HEK293 (cell line): ENCODE results near the gene OR11A1.

Source experiments
- CTCF ChIA-PET: fragments of 350-600 bp; formaldehyde crosslinking; extraction: SDS; loops from one replicate; lab custom pipeline; 2021; ENCODE audit warnings: antibody characterized with exemption; lab: Yijun Ruan, JAX
- POLR2A ChIA-PET: fragments of 300-600 bp; formaldehyde crosslinking; extraction: SDS; loops from one replicate; lab custom pipeline; 2020; ENCODE audit warnings: antibody characterized with exemption, inconsistent platforms; lab: Yijun Ruan, JAX
- H3K27ac ChIP-seq: fragments of 200-500 bp; sonication (Bioruptor generic); 2 replicates; pipeline ENCODE4 v1.5.1; 2014; ENCODE audit warnings: low read depth, low read length, control low read depth, inconsistent platforms; ENCODE audit errors: extremely low read depth
- H3K36me3 ChIP-seq, 2 experiments: fragments of 200-500 bp in 1 of 2; sonication (Bioruptor generic) in 1 of 2; 1 replicate in 1 of 2; 2 replicates in 1 of 2; pipeline ENCODE4 v1.5.1; 2014 to 2017; ENCODE audit warnings: inconsistent platforms in 2 of 2, low read length in 2 of 2; ENCODE audit not compliant: control insufficient read depth in 2 of 2, insufficient read depth in 1 of 2
- H3K4me1 ChIP-seq: fragments of 200-500 bp; sonication (Bioruptor generic); 2 replicates; pipeline ENCODE4 v1.5.1; 2014; ENCODE audit warnings: mild to moderate bottlenecking, low read length, inconsistent platforms; ENCODE audit not compliant: control insufficient read depth, insufficient read depth
- H3K4me3 ChIP-seq: 2 replicates; pipeline ENCODE4 v1.5.1; 2011; ENCODE audit warnings: low read depth, mild to moderate bottlenecking, control low read depth, low read length, moderate library complexity
- H3K9me3 ChIP-seq: fragments of 200-500 bp; sonication (Bioruptor generic); 2 replicates; pipeline ENCODE4 v1.5.1; 2014; ENCODE audit warnings: low read depth, low read length, inconsistent platforms; ENCODE audit not compliant: control insufficient read depth, insufficient read depth
- BCL11B ChIP-seq: fragments of 450-650 bp; formaldehyde crosslinking; IDR thresholded peaks from 2 replicates; pipeline ENCODE4 v1.5.1; 2016; ENCODE audit warnings: low read depth, missing biosample characterization, missing genetic modification characterization
- GLIS1 ChIP-seq: fragments of 450-650 bp; formaldehyde crosslinking; IDR thresholded peaks from 2 replicates; pipeline ENCODE4 v1.5.1; 2016; ENCODE audit warnings: missing biosample characterization, missing genetic modification characterization
- IKZF3 ChIP-seq: fragments of 450-650 bp; IDR thresholded peaks from 2 replicates; pipeline ENCODE4 v1.5.0; 2018; ENCODE audit warnings: missing biosample characterization, mild to moderate bottlenecking, missing genetic modification characterization, moderate library complexity
- MEIS1 ChIP-seq: sonication (generic); formaldehyde crosslinking; IDR thresholded peaks from 2 replicates; pipeline ENCODE4 v1.8.1; 2022; ENCODE audit warnings: missing genetic modification reagents, mild to moderate bottlenecking, borderline replicate concordance
- YY1 ChIP-seq: fragments of 450-650 bp; formaldehyde crosslinking; IDR thresholded peaks from 2 replicates; pipeline ENCODE4 v1.5.1; 2018; ENCODE audit warnings: missing biosample characterization, missing genetic modification characterization
- ZBTB20 ChIP-seq: fragments of 450-650 bp; formaldehyde crosslinking; IDR thresholded peaks from 2 replicates; pipeline ENCODE4 v1.5.1; 2016; ENCODE audit warnings: missing biosample characterization, missing genetic modification characterization
- ZBTB7A ChIP-seq: fragments of 450-650 bp; formaldehyde crosslinking; IDR thresholded peaks from 2 replicates; pipeline ENCODE4 v1.5.1; 2016; ENCODE audit warnings: low read depth, missing biosample characterization, missing genetic modification characterization
- ZNF10 ChIP-seq: fragments of 450-650 bp; formaldehyde crosslinking; IDR thresholded peaks from 2 replicates; pipeline ENCODE4 v1.5.1; 2017; ENCODE audit warnings: missing biosample characterization, missing genetic modification characterization
- ZNF112 ChIP-seq: fragments of 450-650 bp; formaldehyde crosslinking; IDR thresholded peaks from 2 replicates; pipeline ENCODE4 v1.5.0; 2017; ENCODE audit warnings: missing biosample characterization, missing genetic modification characterization
- ZNF114 ChIP-seq: fragments of 450-650 bp; formaldehyde crosslinking; IDR thresholded peaks from 2 replicates; pipeline ENCODE4 v1.5.0; 2017; ENCODE audit warnings: missing biosample characterization, missing genetic modification characterization
- ZNF133 ChIP-seq: fragments of 450-650 bp; formaldehyde crosslinking; IDR thresholded peaks from 2 replicates; pipeline ENCODE4 v1.5.1; 2016; ENCODE audit warnings: missing biosample characterization, missing genetic modification characterization
- ZNF138 ChIP-seq: fragments of 450-650 bp; formaldehyde crosslinking; IDR thresholded peaks from 2 replicates; pipeline ENCODE4 v1.5.1; 2016; ENCODE audit warnings: missing biosample characterization, missing genetic modification characterization, borderline replicate concordance
- ZNF23 ChIP-seq: fragments of 450-650 bp; formaldehyde crosslinking; IDR thresholded peaks from 2 replicates; pipeline ENCODE4 v1.5.1; 2016; ENCODE audit warnings: missing biosample characterization, missing genetic modification characterization, borderline replicate concordance
- ZNF302 ChIP-seq: fragments of 450-650 bp; formaldehyde crosslinking; IDR thresholded peaks from 2 replicates; pipeline ENCODE4 v1.5.1; 2016; ENCODE audit warnings: missing biosample characterization, missing genetic modification characterization, low read depth
- ZNF311 ChIP-seq: fragments of 450-650 bp; formaldehyde crosslinking; IDR thresholded peaks from 2 replicates; pipeline ENCODE4 v1.5.1; 2017; ENCODE audit warnings: missing biosample characterization, missing genetic modification characterization, borderline replicate concordance
- ZNF324 ChIP-seq: fragments of 450-650 bp; formaldehyde crosslinking; IDR thresholded peaks from 2 replicates; pipeline ENCODE4 v1.5.1; 2016; ENCODE audit warnings: missing biosample characterization, missing genetic modification characterization
- ZNF366 ChIP-seq: fragments of 450-650 bp; formaldehyde crosslinking; conservative IDR thresholded peaks from 2 replicates; pipeline ENCODE4 v1.5.1; 2016; ENCODE audit warnings: missing biosample characterization, missing genetic modification characterization
- ZNF423 ChIP-seq: fragments of 450-650 bp; formaldehyde crosslinking; IDR thresholded peaks from 2 replicates; pipeline ENCODE4 v1.5.1; 2016; ENCODE audit warnings: missing biosample characterization, missing genetic modification characterization
- ZNF560 ChIP-seq: fragments of 450-650 bp; formaldehyde crosslinking; IDR thresholded peaks from 2 replicates; pipeline ENCODE4 v1.5.1; 2017; ENCODE audit warnings: missing biosample characterization, missing genetic modification characterization, borderline replicate concordance
- ZNF830 ChIP-seq: fragments of 450-650 bp; IDR thresholded peaks from 2 replicates; pipeline ENCODE4 v1.5.0; 2018; ENCODE audit warnings: missing biosample characterization, missing genetic modification characterization, low read depth, mild to moderate bottlenecking, moderate library complexity
- ZSCAN16 ChIP-seq: fragments of 450-650 bp; formaldehyde crosslinking; IDR thresholded peaks from 2 replicates; pipeline ENCODE4 v1.5.1; 2016; ENCODE audit warnings: missing biosample characterization, missing genetic modification characterization
- TF ChIP-seq, protein P1 (sequence below): fragments of 450-650 bp; formaldehyde crosslinking; IDR thresholded peaks from 2 replicates; pipeline ENCODE4 v1.5.1; 2017; ENCODE audit warnings: missing biosample characterization, mild to moderate bottlenecking, missing genetic modification characterization, moderate library complexity
- TF ChIP-seq, protein P2 (sequence below): fragments of 450-650 bp; formaldehyde crosslinking; IDR thresholded peaks from 2 replicates; pipeline ENCODE4 v1.5.1; 2017; ENCODE audit warnings: missing biosample characterization, missing genetic modification characterization
- TF ChIP-seq, protein P3 (sequence below): fragments of 450-650 bp; formaldehyde crosslinking; IDR thresholded peaks from 2 replicates; pipeline ENCODE4 v1.5.1; 2016; ENCODE audit warnings: missing biosample characterization, missing genetic modification characterization

The OR11A1 gene, protein sequence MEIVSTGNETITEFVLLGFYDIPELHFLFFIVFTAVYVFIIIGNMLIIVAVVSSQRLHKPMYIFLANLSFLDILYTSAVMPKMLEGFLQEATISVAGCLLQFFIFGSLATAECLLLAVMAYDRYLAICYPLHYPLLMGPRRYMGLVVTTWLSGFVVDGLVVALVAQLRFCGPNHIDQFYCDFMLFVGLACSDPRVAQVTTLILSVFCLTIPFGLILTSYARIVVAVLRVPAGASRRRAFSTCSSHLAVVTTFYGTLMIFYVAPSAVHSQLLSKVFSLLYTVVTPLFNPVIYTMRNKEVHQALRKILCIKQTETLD

DNA sequence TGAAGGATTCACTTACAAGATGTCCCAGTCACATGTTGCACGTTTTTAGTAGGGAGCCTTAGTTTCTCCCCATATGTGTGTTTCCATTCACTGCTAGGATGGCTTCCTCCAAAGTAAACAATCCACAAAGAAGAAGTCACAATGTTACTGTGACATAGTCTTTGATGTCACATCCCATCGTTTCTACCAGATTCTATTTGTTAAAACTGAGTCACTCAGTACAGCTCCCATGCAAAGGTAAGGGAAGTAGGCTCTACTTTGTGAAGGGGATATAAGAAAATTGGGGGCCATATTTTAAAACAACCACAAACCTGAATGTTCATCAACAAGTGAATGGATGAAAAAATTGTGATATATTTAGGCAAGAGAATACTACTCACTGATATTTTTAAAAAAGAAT is at the start of gene OR11A1, which contains the start of gene OR2H1:
Gene OR11A1 (minus strand): TSS at position 101 of the 400 bp plus-strand sequence. CDS start 29,430 bp downstream, outside the sequence.
Gene OR2H1 (plus strand): TSS at position 185 of the 400 bp plus-strand sequence. CDS start 4,615 bp downstream, outside the sequence.
- no peak for TF ChIP-seq YY1 (tag by site-specific recombination)
- TF ChIP-seq ZNF423 (tag by site-specific recombination): no peak
- TF ChIP-seq ZNF302 (tag by site-specific recombination): no peak
- TF ChIP-seq, protein P1, sequence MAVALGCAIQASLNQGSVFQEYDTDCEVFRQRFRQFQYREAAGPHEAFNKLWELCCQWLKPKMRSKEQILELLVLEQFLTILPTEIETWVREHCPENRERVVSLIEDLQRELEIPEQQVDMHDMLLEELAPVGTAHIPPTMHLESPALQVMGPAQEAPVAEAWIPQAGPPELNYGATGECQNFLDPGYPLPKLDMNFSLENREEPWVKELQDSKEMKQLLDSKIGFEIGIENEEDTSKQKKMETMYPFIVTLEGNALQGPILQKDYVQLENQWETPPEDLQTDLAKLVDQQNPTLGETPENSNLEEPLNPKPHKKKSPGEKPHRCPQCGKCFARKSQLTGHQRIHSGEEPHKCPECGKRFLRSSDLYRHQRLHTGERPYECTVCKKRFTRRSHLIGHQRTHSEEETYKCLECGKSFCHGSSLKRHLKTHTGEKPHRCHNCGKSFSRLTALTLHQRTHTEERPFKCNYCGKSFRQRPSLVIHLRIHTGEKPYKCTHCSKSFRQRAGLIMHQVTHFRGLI (tag by site-specific recombination): no peak
- no peak for TF ChIP-seq ZNF133 (tag by site-specific recombination)
- no peak for TF ChIP-seq ZBTB20 (tag by site-specific recombination)
- no peak for TF ChIP-seq ZNF311 (tag by site-specific recombination)
- no peak for TF ChIP-seq BCL11B
- TF ChIP-seq ZNF830 (tag by site-specific recombination): no peak
- no peak for TF ChIP-seq ZNF10 (tag by site-specific recombination)
- TF ChIP-seq ZNF560 (tag by site-specific recombination): no peak
- TF ChIP-seq, all 188 proteins: peak for 0
- POLR2A ChIA-PET: no interaction called here
- Histone ChIP-seq H3K27ac (no peak within 1 kb of the TSS), H3K36me3 (no peaks in the 10 kb centered on the region), H3K9me3 (no peaks in the 10 kb centered on the region), H3K4me1 (no peaks in the 10 kb centered on the region), H3K4me3 (no peak within 1 kb of the TSS)
- CTCF ChIA-PET: interaction anchor here (0.9 kb wide), 1 partner anchor 132 kb away, joined by 3 read pairs; no protein-coding TSS in a partner anchor

DNA sequence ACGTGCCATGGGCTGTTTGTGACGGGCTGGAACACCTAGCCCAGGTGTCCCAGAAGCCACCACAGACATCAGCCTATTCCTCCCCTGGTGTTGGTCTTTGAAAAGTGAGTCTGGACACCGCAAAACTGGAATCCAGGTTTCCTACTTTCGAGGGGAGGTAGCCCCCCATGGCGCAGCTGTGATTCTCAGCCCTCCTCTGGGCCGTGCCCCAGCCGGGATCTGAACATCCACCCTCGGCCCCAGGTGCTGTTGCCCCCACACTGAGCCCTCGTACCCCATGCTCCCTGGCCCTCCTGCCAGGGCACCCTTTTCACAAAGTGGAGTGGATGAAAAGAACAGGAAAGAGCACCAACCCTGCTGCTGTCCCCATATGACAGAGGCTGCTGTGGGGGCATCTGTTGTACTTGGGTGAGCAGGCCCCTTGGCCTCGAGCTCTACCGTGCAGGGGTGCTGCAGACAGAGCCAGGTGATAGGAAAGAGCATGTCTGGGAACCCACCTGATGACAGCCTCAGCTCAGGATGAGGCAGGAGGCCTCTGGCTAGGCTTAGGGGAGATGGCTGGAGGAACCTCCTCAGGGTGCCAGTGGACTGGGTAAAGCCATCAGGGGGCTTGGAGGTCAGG is 49.7 kb upstream of the OR11A1 start:
- no peak overlapping the region for H3K27ac ChIP-seq
- TF ChIP-seq ZSCAN16 (tag by site-specific recombination) (no peak), ZNF366 (no peak), ZNF114 (no peak), BCL11B (no peak), ZNF23 (tag by site-specific recombination) (no peak), ZNF112 (no peak)
- TF ChIP-seq, protein P2, sequence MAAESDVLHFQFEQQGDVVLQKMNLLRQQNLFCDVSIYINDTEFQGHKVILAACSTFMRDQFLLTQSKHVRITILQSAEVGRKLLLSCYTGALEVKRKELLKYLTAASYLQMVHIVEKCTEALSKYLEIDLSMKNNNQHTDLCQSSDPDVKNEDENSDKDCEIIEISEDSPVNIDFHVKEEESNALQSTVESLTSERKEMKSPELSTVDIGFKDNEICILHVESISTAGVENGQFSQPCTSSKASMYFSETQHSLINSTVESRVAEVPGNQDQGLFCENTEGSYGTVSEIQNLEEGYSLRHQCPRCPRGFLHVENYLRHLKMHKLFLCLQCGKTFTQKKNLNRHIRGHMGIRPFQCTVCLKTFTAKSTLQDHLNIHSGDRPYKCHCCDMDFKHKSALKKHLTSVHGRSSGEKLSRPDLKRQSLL (tag by site-specific recombination): no peak
- no peak overlapping the region for H3K4me3 ChIP-seq
- H3K4me1 ChIP-seq: peaks cover 8% of the 10 kb centered on the region; the same call in 1 of the 2 replicates
- no peaks in the 10 kb centered on the region for H3K9me3 ChIP-seq
- POLR2A ChIA-PET: no interaction called here
- CTCF ChIA-PET: interaction anchor here (1.2 kb wide), 1 partner anchor 80 kb away, joined by 3 read pairs; no protein-coding TSS in a partner anchor
- H3K36me3 ChIP-seq: no peaks in the 10 kb centered on the region

DNA sequence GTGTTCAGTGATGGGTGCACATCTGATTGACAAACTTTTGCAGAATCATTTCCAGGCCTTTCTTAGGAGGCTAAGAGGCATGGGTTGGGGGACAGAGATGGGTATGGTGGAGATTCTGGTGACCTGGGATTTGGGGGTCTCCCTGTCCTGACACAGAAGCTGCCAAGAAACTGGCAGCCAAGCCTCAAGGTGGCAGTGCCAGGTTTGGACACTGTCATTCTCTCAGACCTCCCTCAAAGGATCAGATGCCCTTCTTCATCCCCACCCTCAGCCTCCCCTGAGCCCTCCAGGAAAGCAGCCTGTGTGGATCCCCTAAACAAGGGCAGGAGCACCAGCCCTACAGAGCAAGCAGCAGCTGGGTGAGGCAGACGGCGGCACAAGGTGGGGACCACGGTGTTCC is 48.9 kb upstream of the OR11A1 start:
- H3K4me1 ChIP-seq: peaks cover 8% of the 10 kb centered on the region; the same call in 1 of the 2 replicates
- ChIA-PET POLR2A (no interaction called here), CTCF (no interaction called here)
- no peaks in the 10 kb centered on the region for H3K9me3 ChIP-seq
- H3K4me3 ChIP-seq: no peak overlapping the region
- no peak overlapping the region for H3K27ac ChIP-seq
- no peaks in the 10 kb centered on the region for H3K36me3 ChIP-seq
- TF ChIP-seq ZBTB7A (tag by site-specific recombination) (no peak), MEIS1 (CRISPR knock-in tag) (no peak), GLIS1 (tag by site-specific recombination) (no peak), ZNF138 (tag by site-specific recombination) (no peak), IKZF3 (tag by site-specific recombination) (no peak), ZNF324 (tag by site-specific recombination) (no peak)
- TF ChIP-seq, protein P3, sequence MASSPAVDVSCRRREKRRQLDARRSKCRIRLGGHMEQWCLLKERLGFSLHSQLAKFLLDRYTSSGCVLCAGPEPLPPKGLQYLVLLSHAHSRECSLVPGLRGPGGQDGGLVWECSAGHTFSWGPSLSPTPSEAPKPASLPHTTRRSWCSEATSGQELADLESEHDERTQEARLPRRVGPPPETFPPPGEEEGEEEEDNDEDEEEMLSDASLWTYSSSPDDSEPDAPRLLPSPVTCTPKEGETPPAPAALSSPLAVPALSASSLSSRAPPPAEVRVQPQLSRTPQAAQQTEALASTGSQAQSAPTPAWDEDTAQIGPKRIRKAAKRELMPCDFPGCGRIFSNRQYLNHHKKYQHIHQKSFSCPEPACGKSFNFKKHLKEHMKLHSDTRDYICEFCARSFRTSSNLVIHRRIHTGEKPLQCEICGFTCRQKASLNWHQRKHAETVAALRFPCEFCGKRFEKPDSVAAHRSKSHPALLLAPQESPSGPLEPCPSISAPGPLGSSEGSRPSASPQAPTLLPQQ: no peak
